Activated CD4-positive, alpha-beta T cell treated with anti-CD3 and anti-CD28 coated beads for 4 hours (primary cell): ENCODE measurements around the gene LMBR1L.

Source experiments
- DNase-seq, 2 donors: peaks; one replicate each; pipeline ENCODE4 v3.0.0-alpha.2; 2020

The LMBR1L gene

GRCh38 chr12:49109641-49110463, 795 bp downstream of the LMBR1L start:
- no peak for DNase-seq

GRCh38 chr12:49108958-49109404, 1.7 kb downstream of the LMBR1L start:
- DNase-seq, result no peak

GRCh38 chr12:49105504-49106084, 5.1 kb downstream of the LMBR1L start:
- no peak for DNase-seq

GRCh38 chr12:49104822-49105221, 5.8 kb downstream of the LMBR1L start:
- DNase-seq, result no peak

GRCh38 chr12:49100380-49100779, 10.3 kb downstream of the LMBR1L start:
- no peak for DNase-seq

- DNase-seq, result no peak
Measured at GRCh38 chr12:49098703-49099102, 11.9 kb downstream of the LMBR1L start.

GRCh38 chr12:49098035-49098451, 12.6 kb downstream of the LMBR1L start:
- DNase-seq, result peak; percentile 46 to 67

GRCh38 chr12:49097381-49097780, 13.3 kb downstream of the LMBR1L start:
- DNase-seq, result no peak

- DNase-seq, result no peak
Measured at GRCh38 chr12:49094975-49095365, 15.7 kb downstream of the LMBR1L start.

GRCh38 chr12:49094160-49094974, 16.3 kb downstream of the LMBR1L start, which contains the start of gene DHH:
Gene DHH, minus strand, starts transcription at chr12:49094801. Its CDS starts 289 bp downstream, at chr12:49094512.
- no peak for DNase-seq

- DNase-seq, result no peak
Measured at GRCh38 chr12:49093792-49094159, 16.9 kb downstream of the LMBR1L start.

GRCh38 chr12:49092816-49093406, 17.7 kb downstream of the LMBR1L start:
- no peak for DNase-seq

- peak; percentile 67 to 72 for DNase-seq
Measured at GRCh38 chr12:49092086-49092815, 18.4 kb downstream of the LMBR1L start.

GRCh38 chr12:49091836-49092085, 18.9 kb downstream of the LMBR1L start:
- DNase-seq, result no peak

GRCh38 chr12:49091056-49091835, 19.4 kb downstream of the LMBR1L start:
- DNase-seq, result no peak

- DNase-seq, result peak in 1 of 2 donors; percentile 38
Measured at GRCh38 chr12:49089821-49090773, 20.6 kb downstream of the LMBR1L start.

GRCh38 chr12:49088932-49089330, 21.7 kb downstream of the LMBR1L start:
- no peak for DNase-seq

- peak; percentile 68 to 69 for DNase-seq
Measured at GRCh38 chr12:49088150-49088931, 22.3 kb downstream of the LMBR1L start.

- no peak for DNase-seq
Measured at GRCh38 chr12:49086116-49086515, 24.5 kb downstream of the LMBR1L start.

- DNase-seq, result no peak
Measured at GRCh38 chr12:49084438-49084837, 26.2 kb downstream of the LMBR1L start.
